GM18511 (cell line): ENCODE measurements around the gene MTHFR.

Experiments used
- ATAC-seq: cut with Tn5 transposase; IDR thresholded peaks from one replicate; pipeline ENCODE4 v1.9.1; 2021; ENCODE audit warnings: mild to moderate bottlenecking, moderate library complexity; ENCODE audit not compliant: unreplicated experiment

Gene MTHFR

GRCh38 chr1:11761988-11762406 lies 43.8 kb downstream of the MTHFR start, which contains the start of gene C1orf167:
C1orf167 (plus strand) TSS chr1:11762193; CDS start chr1:11764401, 2,208 bp downstream.
- no peak for ATAC-seq

- ATAC-seq = no peak
Observed at GRCh38 chr1:11761285-11761684, 44.5 kb downstream of the MTHFR start.

- ATAC-seq = no peak
Observed at GRCh38 chr1:11759791-11760190, 46.0 kb downstream of the MTHFR start.

GRCh38 chr1:11757047-11757446 lies 48.7 kb downstream of the MTHFR start:
- no peak for ATAC-seq

- ATAC-seq = no peak
Observed at GRCh38 chr1:11753555-11754208, 52.1 kb downstream of the MTHFR start.

- no peak for ATAC-seq
Observed at GRCh38 chr1:11752359-11753088, 53.2 kb downstream of the MTHFR start.

- ATAC-seq = no peak
Observed at GRCh38 chr1:11751087-11751486, 54.7 kb downstream of the MTHFR start.

GRCh38 chr1:11749996-11750395 lies 55.8 kb downstream of the MTHFR start:
- no peak for ATAC-seq

GRCh38 chr1:11749203-11749689 lies 56.5 kb downstream of the MTHFR start:
- no peak for ATAC-seq

GRCh38 chr1:11748294-11749202 lies 57.2 kb downstream of the MTHFR start:
- no peak for ATAC-seq

- ATAC-seq = no peak
Observed at GRCh38 chr1:11746795-11747487, 58.8 kb downstream of the MTHFR start.

GRCh38 chr1:11746092-11746491 lies 59.7 kb downstream of the MTHFR start:
- no peak for ATAC-seq

GRCh38 chr1:11744287-11744686 lies 61.5 kb downstream of the MTHFR start:
- no peak for ATAC-seq

- ATAC-seq = no peak
Observed at GRCh38 chr1:11741919-11742558, 63.7 kb downstream of the MTHFR start.

- no peak for ATAC-seq
Observed at GRCh38 chr1:11741482-11741881, 64.3 kb downstream of the MTHFR start.

- no peak for ATAC-seq
Observed at GRCh38 chr1:11740258-11741192, 65.2 kb downstream of the MTHFR start.

- no peak for ATAC-seq
Observed at GRCh38 chr1:11738783-11739182, 67.0 kb downstream of the MTHFR start.

GRCh38 chr1:11738096-11738495 lies 67.7 kb downstream of the MTHFR start:
- ATAC-seq = no peak
